Measurements from ENCODE around the gene TMEM184A. TPM values are rescaled to one million over a fixed set of nuclear protein-coding genes. Genes with fewer than 3 reads are reported as not detected.

The TMEM184A gene
- total and polyA plus RNA-seq, 2 of the 4 experiments (the other 2 are of a cell fraction): 0.36 to 1.9 TPM

DNA sequence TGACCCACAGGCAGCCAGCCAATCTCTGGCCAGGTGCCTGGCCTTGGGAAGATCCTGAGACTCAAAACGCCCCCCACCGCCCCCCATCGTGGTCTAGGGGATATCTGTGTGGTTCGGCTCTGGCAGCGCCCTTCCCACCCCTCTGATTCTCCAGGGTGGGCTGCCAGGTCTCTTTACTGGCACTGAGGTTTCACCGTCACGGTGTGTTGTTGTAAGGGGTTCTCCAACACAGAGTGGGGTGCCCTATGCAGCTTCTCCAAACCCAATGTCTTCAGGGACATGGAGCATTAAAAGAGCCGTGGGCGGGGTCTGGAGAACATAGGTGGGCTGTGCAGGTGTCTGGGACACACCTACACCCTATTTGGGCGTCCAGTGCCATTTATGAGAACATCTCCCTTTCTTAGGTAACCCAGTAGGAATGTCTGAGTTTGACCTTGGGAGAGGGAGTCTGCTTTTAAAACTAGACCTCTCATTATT lies 24.0 kb downstream of the TMEM184A start:
- Histone ChIP-seq H2BK20ac (ENCODE audit: low read depth, low read length) (peak overlapping the region; percentile 12; the same call in 1 of the 2 replicates), H2AK9ac (replicated peaks; ENCODE audit: low read depth, low read length, poor library complexity) (peak overlapping the region; percentile 80), H4K20me1 (ENCODE audit: insufficient read depth, low read length) (peaks cover 32% of the 10 kb centered on the region), H3K9me1 (ENCODE audit: insufficient read depth, low read length) (peaks cover 9% of the 10 kb centered on the region), H2BK15ac (ENCODE audit: low read depth, low read length) (peak overlapping the region; percentile 71; the same call in 2 of the 3 replicates), H2AFZ (replicated peaks; ENCODE audit: low read length, poor library complexity) (no peak overlapping the region), H3K9me3 (ENCODE audit: control insufficient read depth, insufficient read depth, low read length) (no peaks in the 10 kb centered on the region), H2BK5ac (ENCODE audit: low read depth, low read length, poor library complexity, severe bottlenecking) (peak overlapping the region; percentile 89), H3K14ac (replicated peaks; ENCODE audit: low read depth, low read length) (0 out of 2 replicates have a peak overlapping the region, but pooled peaks have one; percentile 70), H2AK5ac (ENCODE audit: low read depth, low read length) (peak overlapping the region; percentile 97), H3K27me3 (ENCODE audit: control insufficient read depth, insufficient read depth, low read length) (no peaks in the 10 kb centered on the region), H3K79me1 (ENCODE audit: low read depth in 1 of 2, low read length in 2 of 2) (peaks cover 0 to 42% of the 10 kb centered on the region in 2 experiments; a peak in 2 of 4 replicates), H4K5ac (ENCODE audit: low read depth, low read length) (no peak overlapping the region), H3K23ac (ENCODE audit: low read depth, low read length) (peak overlapping the region; percentile 85), H4K91ac (ENCODE audit: insufficient read depth, low read depth, low read length) (peak overlapping the region; percentile 89), H3K4me2 (ENCODE audit: low read depth, low read length) (peak overlapping the region; percentile 85), H4K8ac (ENCODE audit: low read depth in 2 of 2, low read length in 2 of 2) (peak overlapping the region; percentile 5 to 70; a peak in 3 of 4 replicates), H3K18ac (ENCODE audit: low read depth, low read length) (peak overlapping the region; percentile 54; the same call in 1 of the 2 replicates), H3K56ac (ENCODE audit: extremely low read depth, insufficient read depth, low read length) (peak overlapping the region; percentile 88), H3K4me3 (ENCODE audit: insufficient read depth, low read depth, low read length) (peak overlapping the region; percentile 43), H3K4me1 (ENCODE audit: control insufficient read depth, insufficient read depth, low read length) (peaks cover 34% of the 10 kb centered on the region), H3K36me3 (ENCODE audit: control insufficient read depth, insufficient read depth, low read length) (no peaks in the 10 kb centered on the region), H2BK120ac (ENCODE audit: low read depth, low read length) (peak overlapping the region; percentile 86; the same call in 1 of the 2 replicates), H3K4ac (ENCODE audit: low read depth, low read length) (peak overlapping the region; percentile 89), H3K27ac (ENCODE audit: insufficient read depth, low read length) (peak overlapping the region; percentile 95), H3K9ac (ENCODE audit: low read depth, low read length) (peak overlapping the region; percentile 85)
- no CpG with 5 or more reads among the region's 10 CpGs for WGBS, 2 experiments (ENCODE audit: extremely low coverage in 2 of 2, insufficient read length in 1 of 2)
- TF ChIP-seq, protein P1, sequence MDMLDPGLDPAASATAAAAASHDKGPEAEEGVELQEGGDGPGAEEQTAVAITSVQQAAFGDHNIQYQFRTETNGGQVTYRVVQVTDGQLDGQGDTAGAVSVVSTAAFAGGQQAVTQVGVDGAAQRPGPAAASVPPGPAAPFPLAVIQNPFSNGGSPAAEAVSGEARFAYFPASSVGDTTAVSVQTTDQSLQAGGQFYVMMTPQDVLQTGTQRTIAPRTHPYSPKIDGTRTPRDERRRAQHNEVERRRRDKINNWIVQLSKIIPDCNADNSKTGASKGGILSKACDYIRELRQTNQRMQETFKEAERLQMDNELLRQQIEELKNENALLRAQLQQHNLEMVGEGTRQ (IDR thresholded peaks at IDR 0.05; ENCODE audit: low read depth, low read length): no peak
- TF ChIP-seq MAZ (IDR thresholded peaks at IDR 0.05; ENCODE audit: borderline replicate concordance, low read depth, low read length) (no peak), POLR2A (IDR thresholded peaks at IDR 0.05; ENCODE audit: low read depth, low read length) (no peak), CEBPB (IDR thresholded peaks at IDR 0.05; ENCODE audit: low read depth, low read length) (no peak), RFX5 (IDR thresholded peaks at IDR 0.05; ENCODE audit: low read depth, low read length) (no peak), FOS (IDR thresholded peaks at IDR 0.05; ENCODE audit: low read depth, low read length) (no peak)
- TF ChIP-seq, protein P2, sequence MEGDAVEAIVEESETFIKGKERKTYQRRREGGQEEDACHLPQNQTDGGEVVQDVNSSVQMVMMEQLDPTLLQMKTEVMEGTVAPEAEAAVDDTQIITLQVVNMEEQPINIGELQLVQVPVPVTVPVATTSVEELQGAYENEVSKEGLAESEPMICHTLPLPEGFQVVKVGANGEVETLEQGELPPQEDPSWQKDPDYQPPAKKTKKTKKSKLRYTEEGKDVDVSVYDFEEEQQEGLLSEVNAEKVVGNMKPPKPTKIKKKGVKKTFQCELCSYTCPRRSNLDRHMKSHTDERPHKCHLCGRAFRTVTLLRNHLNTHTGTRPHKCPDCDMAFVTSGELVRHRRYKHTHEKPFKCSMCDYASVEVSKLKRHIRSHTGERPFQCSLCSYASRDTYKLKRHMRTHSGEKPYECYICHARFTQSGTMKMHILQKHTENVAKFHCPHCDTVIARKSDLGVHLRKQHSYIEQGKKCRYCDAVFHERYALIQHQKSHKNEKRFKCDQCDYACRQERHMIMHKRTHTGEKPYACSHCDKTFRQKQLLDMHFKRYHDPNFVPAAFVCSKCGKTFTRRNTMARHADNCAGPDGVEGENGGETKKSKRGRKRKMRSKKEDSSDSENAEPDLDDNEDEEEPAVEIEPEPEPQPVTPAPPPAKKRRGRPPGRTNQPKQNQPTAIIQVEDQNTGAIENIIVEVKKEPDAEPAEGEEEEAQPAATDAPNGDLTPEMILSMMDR (conservative IDR thresholded peaks at IDR 0.05; ENCODE audit: low read depth, low read length): no peak
- TF ChIP-seq, protein P3, sequence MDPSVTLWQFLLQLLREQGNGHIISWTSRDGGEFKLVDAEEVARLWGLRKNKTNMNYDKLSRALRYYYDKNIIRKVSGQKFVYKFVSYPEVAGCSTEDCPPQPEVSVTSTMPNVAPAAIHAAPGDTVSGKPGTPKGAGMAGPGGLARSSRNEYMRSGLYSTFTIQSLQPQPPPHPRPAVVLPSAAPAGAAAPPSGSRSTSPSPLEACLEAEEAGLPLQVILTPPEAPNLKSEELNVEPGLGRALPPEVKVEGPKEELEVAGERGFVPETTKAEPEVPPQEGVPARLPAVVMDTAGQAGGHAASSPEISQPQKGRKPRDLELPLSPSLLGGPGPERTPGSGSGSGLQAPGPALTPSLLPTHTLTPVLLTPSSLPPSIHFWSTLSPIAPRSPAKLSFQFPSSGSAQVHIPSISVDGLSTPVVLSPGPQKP (IDR thresholded peaks at IDR 0.05; ENCODE audit: borderline replicate concordance, low read depth, low read length): no peak
- dilution Hi-C loops (cut with HindIII; ENCODE audit: low sequenced_read_pairs, unreplicated experiment): no loop called here
- ATAC-seq (ENCODE audit: low read depth): no peak
- in situ Hi-C loops (cut with MboI; ENCODE audit: low sequenced_read_pairs): no loop called here
- POLR2A ChIA-PET (ENCODE audit: unreplicated experiment): no interaction called here
- BruUV-seq (replicated peaks): TSS peak; percentile 53
- CTCF ChIA-PET: no interaction called here
- DNase-seq: no peak
- intact Hi-C loops (cut with micrococcal nuclease): no loop called here
